ENCODE results near the gene MRTO4. TPM values are rescaled to one million over a fixed set of nuclear protein-coding genes. Genes with fewer than 3 reads are reported as not detected.

The MRTO4 gene
- total and polyA plus RNA-seq, 9 of the 15 experiments (the other 6 are each of a cell fraction or from before 2014, with no cell fraction given): 62.0 to 173 (median 146) TPM

GRCh38 chr1:19300211-19300610, 48.6 kb downstream of the MRTO4 start (continued):
- TF ChIP-seq HDAC1 (IDR thresholded peaks at IDR 0.05) (peak in 1 of 2 experiments; percentile 61; a peak in 1 of 4 replicates), E2F6 (IDR thresholded peaks at IDR 0.05; ENCODE audit: borderline replicate concordance in 1 of 2, extremely low read depth in 1 of 2, insufficient read depth in 1 of 2, insufficient read length in 1 of 2, low read depth in 1 of 2, low read length in 1 of 2, poor library complexity in 1 of 2, severe bottlenecking in 1 of 2) (peak; percentile 45 to 73), ZC3H4 (CRISPR knock-in tag; IDR thresholded peaks at IDR 0.05; ENCODE audit: borderline replicate concordance) (no peak), ZNF280A (IDR thresholded peaks at IDR 0.05; ENCODE audit: low read depth, partially characterized antibody) (no peak), ZFP91 (CRISPR knock-in tag; IDR thresholded peaks at IDR 0.05) (no peak), MAX (CRISPR knock-in tag; IDR thresholded peaks at IDR 0.05) (peak; percentile 83), KLF10 (CRISPR knock-in tag; IDR thresholded peaks at IDR 0.05) (no peak), ZNF12 (CRISPR knock-in tag; IDR thresholded peaks at IDR 0.05) (no peak), NKRF (IDR thresholded peaks at IDR 0.05; ENCODE audit: borderline replicate concordance) (peak; percentile 58; the same call in 1 of the 2 replicates), FOXK2 (conservative IDR thresholded peaks at IDR 0.05 in 1 of 2, IDR thresholded peaks at IDR 0.05 in 1 of 2; ENCODE audit: low read depth in 2 of 2) (peak in 1 of 2 experiments; percentile 72; a peak in 3 of 4 replicates), RFX5 (IDR thresholded peaks at IDR 0.05; ENCODE audit: low read depth, low read length) (no peak), ZNF282 (CRISPR knock-in tag; IDR thresholded peaks at IDR 0.05) (no peak), ZNF589 (CRISPR knock-in tag; IDR thresholded peaks at IDR 0.05; ENCODE audit: low read depth) (0 out of 2 replicates have a peak, but pooled peaks have one; percentile 50), IRF2 (CRISPR knock-in tag; IDR thresholded peaks at IDR 0.05) (no peak), HNRNPLL (IDR thresholded peaks at IDR 0.05; ENCODE audit: low read depth, low read length, poor library complexity, severe bottlenecking) (no peak), DNMT1 (IDR thresholded peaks at IDR 0.05) (no peak), NFATC3 (IDR thresholded peaks at IDR 0.05) (no peak), NFE2L1 (tag; IDR thresholded peaks at IDR 0.05; ENCODE audit: borderline replicate concordance, low read depth) (no peak), ZFP30 (CRISPR knock-in tag; IDR thresholded peaks at IDR 0.05; ENCODE audit: borderline replicate concordance) (no peak), CBFB (CRISPR knock-in tag; IDR thresholded peaks at IDR 0.05) (no peak)

All from K562 (cell line).